ENCODE data around the gene ITGB2. TPM values are rescaled to one million over a fixed set of nuclear protein-coding genes. Genes with fewer than 3 reads are reported as not detected.
A peak's percentile ranks its signal among the peaks of the same experiment; 100 is the strongest.

ITGB2 gene
- total RNA-seq, 1 donor from 2014 or later = 0.20 TPM

DNA sequence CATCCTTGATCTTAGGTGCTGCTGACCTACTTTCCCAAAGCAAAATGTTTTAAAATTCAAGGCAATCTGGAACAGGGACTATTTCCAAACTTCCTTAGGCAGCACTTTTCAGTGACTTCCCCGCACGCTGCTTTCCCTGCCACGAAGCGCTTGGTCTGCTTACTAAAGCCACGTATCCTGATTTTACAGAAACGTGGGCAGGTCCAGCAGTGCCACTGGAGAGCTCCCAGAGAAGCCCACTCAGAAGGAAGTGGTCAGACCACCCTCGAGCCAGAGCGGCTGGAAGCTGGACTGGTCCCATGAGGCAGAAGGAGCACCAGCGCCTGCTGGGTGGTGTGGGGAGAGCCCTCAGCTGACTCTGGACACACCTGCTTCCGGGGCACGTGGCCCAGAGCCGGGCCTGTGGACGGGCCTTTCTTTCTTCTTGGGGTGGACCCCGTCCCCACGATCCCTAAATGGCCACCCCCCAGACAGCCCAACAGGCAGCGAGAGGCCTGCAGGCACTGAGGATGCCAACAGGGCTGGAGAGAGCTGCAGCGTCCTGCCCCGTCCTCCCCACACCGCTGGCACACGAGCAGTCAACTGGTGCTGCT is 70.4 kb downstream of the ITGB2 start:
- DNase-seq (ENCODE audit: low read depth in 2 of 2) = no peak

DNA sequence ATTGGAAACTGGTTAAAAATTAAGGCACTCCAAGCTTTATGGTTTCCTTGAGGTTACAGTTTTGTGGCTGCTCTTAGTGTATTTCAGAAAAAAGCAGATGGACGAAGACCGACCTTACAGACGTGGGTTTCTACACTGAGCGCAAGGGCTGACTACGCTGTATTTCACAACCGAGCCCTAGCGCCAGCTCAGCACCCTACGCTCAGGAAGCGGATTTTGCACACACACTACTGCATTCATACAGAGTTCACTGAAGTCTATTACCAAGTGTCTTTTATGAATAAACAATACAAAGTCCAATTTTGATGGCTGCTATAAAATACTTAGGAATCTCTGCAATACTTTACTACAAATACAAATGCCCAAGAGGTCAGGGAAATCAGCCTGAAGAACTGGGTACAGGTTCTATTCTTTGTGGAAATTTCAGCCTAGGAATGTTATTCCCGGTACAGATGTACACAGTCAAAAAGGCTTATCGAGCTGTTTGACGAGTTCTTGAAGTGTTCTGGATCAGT is 71.0 kb downstream of the ITGB2 start:
- DNase-seq (ENCODE audit: low read depth in 2 of 2) = no peak

DNA sequence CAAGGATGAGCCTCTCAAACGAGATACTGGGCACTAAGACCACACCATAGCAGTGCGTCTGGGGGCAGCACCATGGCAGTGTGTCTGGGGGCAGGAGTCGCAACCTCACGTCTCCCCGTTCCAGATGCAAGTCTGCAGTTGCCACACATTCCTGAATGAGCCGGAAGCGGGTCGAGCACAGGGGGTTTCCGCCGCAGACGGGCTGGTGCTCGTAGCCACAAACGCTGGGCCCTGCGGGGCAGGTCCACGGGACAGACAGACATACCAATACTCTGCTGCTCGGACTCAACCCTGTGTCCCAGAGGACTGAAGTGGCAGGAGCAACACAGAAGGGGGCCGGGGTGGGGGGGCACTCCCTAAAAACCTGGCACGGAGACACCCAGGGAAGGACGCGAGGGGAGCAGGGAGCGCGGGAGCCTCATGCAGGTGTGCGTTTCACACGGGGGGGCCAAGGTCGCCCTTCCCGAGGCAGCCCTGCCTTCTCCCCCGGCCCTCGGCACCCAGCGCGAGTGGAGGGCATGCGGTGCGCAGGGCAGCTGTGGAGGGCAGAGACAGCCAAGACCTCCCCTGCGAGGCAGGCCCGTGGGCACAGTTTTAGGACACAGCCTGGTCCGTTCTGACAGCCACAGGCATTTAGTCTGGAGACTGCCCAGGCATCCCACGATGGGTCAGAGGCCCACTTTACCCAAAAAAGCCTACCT is 71.7 kb downstream of the ITGB2 start:
- DNase-seq (ENCODE audit: low read depth in 2 of 2) = no peak

DNA sequence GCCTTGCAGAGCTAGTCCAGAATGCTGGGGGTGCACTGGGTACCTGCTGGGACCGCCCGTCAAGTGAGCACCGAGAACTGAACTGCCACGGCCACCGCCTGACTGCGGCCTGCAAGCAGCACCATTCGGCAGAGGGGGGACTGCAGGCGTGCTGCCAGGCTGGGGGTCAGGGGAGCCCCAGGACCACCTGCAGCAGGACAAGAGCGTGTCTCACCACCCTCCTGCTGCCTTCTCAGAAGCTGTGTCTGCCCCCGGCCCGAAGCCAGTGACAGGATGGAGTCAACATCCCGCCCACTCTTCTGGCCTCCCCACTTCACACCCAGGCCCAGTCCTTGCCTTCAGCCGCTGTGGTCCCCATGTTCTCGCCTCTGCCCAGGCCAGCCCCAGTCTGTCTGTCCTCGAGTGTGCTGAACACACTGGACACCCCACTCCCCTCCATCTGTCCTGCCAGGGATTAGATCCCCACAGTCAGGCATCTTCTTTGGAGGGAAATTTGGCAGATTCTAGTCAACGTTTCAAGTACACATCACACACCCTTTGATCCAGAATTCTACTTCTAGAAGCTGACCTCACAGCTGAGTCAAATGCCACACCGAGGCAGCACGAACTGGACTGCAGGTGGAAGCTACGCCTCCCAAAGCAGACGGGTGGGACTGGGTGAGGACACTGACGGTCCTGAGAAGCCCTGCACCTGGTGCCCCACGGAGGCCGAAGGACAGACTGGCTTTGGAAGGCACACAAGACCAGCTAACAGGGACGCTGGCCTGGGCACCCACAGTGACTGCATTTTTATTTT is 73.2 kb downstream of the ITGB2 start:
- DNase-seq (ENCODE audit: low read depth in 2 of 2) = no peak

DNA sequence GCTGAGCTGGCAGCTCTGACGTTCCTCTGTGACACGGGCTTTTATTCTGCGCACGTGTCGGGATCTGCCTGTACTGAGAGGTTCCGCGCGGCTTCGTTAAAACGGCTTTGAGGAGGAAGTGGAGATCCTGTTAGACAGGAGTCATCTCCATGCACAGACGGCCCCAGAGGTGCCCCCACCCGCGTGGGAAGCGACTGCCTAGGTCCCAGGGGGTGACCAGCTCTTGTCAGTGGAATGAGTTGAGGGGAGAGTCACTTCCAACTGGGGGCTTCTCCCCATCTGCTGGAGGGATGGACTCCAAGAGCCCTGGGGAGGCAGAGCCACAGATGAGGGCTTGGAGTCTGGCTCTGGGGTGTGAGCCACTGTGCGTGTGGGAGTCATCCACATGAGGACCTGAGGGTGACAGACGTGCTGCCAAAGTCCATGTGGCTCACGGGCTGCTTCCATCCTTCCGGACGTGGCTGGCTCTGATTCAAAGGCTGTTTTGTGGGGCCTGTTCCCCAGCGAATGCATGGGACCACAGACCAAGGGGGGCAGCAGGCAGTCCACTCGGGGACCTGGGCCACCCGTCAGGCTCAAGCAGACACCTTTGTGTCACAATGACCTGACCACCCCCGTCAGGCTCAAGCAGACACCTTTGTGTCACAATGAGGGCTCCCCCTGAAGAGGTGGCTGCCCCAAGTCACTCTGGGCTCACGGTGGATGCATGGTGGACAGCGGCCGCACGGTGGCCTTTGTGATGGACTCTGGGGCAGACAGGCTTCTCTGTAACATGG is 74.0 kb downstream of the ITGB2 start:
- peak; percentile 62 to 69 for DNase-seq (ENCODE audit: low read depth in 2 of 2)

DNA sequence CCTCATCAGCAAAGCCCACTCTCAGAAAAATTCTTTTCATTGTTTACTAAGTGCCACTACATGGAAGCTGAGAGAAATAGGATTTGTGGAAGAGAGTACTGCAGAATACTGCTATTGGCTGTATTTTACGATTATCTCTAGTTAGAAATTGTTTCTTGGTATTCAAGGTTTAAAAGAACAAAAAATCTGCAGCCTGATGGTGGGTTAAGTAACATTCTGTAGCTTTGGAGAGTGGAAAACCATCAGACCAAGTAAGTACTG is 74.5 kb downstream of the ITGB2 start:
- no peak for DNase-seq (ENCODE audit: low read depth in 2 of 2)

DNA sequence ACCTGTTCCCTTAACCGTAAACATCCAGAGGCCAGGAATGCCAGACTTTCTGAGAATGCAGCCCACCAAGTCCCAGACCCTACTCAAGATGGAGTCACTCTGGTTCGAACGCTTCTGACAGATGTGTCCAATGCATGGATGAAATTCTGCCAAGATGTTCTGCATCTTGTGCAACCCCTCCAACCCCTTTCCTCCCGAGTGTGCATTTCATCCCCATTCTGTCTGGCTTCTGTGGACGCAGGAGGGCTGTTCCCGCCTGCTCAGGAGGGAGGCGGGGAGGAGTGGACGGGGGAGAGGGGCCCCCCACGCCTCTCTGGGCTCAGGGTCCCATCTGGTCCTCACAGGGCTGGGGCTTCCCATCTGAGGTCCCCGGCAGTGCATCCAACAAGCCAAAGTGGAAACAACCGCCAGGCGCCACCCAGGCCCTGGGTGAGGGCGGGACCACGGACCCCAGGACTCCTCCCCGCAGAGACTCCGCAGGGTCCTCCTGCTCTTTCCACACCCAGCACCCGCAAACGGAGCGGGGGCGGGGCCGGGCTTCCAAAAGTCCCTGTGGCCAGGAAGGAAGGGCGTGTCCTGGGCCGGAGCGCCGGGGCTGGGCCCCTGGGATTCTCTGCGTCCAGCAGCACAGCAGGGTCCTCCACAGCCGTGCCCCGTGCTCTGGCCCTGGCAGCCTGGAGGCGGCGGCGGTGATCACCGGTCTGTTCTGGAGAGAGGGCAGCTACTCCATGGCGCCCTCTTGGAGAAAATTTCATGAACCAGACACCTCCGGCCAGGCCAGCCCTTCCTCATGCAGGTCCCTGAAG is 75.1 kb downstream of the ITGB2 start:
- DNase-seq (ENCODE audit: low read depth in 2 of 2) = peak; percentile 36 to 58

DNA sequence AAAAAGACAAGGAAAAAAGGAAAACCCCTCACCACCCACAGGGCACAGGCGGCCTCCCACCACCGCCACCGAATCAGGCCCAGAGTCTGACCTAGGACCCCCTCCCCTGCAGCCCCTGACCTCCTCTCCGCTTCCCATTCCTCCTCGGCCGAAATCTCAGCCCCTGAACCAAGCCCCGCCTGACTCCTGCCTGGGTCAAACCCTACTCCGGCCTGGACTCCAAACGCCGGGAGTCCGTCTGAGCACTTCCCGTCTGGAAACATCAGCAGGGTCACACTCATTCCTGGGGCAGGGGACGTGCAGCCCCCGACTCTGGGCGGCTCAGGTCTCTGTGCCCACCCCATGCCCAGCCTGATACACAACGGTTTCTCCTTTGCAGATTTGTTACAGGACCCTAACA is 76.4 kb downstream of the ITGB2 start:
- no peak for DNase-seq (ENCODE audit: low read depth in 2 of 2)

DNA sequence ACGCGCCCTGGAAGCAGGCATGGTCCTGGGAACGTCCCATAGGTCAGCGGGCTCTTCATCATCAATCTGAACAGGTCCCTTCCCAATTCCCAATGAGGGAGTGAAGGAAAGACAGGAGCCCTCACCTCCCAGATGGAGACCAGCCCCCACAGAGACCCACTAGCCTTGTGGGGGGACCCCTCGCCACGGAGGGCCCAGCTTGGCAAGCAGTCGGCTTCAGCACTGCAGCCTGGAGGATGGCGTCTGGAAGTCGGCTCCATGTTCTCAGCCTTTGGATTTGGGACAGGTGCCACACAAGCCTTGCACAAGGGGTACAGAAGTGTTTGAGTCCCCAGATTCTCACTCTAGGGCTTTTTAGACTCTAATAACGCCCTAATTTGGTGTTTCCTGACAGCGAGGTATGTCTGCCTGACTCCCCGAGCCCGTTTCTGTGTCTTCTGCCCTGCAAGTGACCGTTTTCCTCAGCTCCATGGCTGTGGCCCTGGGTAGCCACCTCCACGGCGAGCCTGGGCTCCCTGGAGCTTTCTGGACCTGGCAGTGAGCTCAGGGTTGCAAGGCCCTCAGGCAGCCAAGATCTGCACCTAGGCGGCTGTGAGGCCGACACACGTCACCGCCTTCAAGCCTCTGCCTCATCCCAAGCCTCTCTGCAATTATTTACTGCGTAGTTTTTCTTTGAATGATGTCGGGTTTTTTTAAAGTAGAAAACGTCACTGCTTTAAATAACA is 77.8 kb downstream of the ITGB2 start:
- DNase-seq (ENCODE audit: low read depth in 2 of 2) = no peak

DNA sequence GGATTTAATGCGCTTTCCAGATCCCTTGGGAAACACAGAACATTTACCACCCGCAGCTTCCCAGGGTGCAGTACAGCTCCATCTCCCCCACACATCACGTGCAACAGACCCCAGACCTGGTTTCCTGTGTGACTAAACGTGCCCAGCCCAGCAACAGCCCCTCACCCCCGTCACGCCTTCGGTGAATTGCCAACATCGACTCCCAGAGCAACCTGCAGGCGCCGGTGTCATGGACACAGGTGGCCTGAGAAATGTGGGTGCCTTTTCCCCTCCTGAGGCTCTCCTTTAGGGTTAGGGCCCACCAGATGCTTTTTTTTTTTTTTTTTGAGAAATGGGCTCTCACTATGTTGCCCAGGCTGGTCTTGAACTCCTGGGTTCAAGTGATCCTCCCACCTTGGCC is 78.6 kb downstream of the ITGB2 start:
- DNase-seq (ENCODE audit: low read depth in 2 of 2) = no peak

DNA sequence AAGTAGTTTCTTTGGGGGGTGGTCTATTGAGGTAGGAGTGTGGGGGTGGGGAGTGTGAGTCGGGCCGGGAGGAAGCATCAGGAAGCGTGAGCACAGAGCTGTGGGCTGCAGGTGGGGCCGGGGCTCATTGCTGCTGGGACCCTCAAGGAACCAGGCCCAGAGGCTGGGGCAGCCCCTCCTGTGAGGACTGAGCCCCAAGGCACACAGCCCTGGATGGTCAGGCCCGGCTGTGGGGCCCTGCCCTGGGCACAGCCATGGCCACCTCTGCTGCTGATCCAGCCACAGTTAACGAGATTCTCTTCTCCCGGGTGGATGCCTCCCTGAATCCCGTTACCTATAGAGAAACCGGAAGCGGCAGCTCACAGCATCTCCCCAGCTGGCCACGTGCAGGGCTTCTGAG is 79.9 kb downstream of the ITGB2 start:
- no peak for DNase-seq (ENCODE audit: low read depth in 2 of 2)

DNA sequence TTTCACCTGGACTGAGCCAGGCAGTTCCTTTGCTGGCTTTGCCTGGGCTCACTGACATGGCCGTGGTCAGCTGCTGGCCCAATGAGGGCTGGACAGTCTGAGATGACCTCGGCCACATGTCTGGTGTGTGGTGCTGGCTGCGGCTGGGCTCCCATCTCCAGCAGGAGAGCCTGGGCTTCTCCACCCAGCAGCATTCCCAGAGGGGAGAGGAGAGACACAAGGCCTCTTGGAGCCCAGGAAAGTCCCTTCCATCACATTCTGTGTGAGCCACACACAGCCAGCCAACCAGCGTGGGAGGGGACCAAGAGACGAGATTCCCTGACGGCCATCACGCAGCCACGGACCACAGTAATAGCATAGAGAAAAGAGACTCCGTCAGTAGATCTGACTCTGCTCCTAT is 81.7 kb downstream of the ITGB2 start:
- no peak for DNase-seq (ENCODE audit: low read depth in 2 of 2)

DNA sequence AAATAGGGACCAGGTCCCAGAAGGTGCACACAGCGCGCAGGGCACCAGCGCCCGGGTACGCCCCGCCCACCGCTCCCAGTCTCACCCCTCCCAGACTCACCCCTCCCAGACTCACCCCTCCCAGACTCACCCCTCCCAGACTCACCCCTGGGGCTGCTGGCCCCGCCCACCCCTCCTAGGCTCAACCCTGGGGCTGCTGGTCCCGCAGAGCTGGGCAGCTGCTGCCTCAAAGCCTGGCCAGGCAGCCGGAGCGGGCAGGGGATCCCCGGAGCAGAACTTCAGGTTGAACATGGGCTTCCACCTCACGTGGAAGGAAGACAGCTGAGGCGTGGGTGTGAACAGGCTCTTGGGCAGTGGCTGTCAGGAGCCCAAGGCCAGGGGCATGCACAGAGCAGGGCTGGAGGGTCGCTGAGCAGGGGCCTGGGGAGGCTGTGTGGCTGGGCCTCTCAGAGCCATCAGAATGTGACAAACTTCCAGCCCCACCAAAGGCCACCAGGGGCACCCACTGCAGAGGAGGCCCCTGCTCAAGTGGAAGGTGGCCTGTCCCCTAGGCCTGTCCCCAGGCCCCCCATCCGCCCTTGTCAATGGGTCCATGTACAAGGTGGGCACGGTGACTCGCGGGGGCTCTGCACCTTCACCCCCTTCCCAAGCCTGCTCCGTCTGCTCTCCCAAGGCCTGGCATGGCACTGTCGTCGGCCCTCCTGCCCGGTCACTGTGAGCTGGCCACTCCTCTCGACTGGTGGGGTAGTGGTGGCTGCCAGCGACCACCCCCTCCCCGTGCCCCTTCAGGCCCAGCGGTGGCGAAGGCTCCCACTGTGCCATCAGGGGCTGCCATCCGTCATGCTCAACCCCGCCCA is 82.4 kb downstream of the ITGB2 start:
- DNase-seq (ENCODE audit: low read depth in 2 of 2) = no peak

DNA sequence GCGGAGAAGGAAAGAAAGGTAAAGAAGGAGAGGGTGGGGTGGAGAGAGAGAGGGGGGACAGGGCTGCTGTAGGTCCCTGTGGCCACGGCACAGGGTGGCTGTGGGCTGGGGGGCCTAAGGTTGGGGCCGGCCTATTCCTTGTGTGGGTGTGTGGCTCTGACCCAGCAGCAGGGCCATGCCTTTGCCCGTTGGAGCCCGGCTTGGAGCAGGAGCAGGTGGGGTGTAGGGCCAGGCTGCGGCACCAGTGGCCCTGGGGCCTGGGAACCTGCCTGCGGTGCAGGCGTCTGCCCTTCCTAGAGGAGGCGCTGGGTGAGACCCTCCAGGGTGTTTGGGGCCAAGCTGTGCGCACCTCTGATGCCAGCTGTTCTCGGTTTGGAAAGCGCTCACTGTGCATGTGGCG is 83.2 kb downstream of the ITGB2 start:
- DNase-seq (ENCODE audit: low read depth in 2 of 2) = no peak

DNA sequence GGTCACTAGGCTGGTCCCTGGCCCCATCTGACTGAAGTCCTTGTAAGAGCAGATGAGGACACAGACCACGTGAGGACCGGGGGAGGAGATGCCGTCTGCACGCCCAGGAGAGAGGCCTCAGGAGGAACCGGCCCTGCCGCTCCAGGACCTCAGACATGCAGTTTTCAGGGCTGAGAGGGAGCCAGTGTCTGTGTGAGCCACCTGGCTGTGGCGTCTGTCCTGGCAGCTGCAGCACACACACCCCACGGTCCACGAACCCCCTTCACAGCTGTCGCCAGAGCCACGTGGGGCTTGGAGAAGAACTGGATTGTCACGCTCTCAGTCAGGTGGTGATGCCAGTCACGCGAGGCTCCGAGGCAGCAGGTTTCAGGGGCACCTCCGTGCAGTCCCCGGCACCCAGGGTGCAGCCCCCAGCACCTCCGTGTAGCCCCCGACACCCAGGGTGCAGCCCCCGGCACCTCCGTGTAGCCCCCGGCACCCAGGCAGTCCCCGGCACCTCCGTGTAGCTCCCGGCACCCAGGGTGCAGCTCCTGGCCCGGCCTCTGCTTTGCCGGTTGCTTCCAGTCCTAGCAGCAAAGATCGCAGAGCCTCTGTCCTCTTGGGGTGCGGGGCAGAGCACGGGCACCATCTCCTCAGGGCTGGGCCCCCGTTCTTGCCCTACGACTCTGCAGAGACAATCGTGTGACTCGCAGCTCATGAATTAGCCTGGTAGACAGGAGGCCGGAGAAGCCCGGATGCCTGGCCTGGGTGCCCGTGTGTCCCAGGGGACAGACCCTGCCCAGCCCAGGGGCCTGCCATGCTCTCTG is 83.8 kb downstream of the ITGB2 start:
- no peak for DNase-seq (ENCODE audit: low read depth in 2 of 2)

DNA sequence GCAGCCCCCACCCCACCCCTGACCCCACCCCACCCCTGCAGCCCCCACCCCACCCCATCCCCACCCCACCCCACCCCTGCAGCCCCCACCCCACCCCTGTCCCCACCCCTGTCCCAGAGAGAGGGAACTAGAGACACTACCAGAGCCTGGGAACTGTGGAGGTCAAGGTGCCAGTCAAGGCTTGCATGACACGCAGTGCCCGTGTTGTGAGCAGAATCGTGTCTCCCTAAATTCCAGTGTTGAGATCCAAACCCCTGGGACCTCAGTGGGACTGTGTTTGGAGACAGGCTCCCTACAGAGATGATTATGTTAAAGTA is 84.4 kb downstream of the ITGB2 start:
- no peak for DNase-seq (ENCODE audit: low read depth in 2 of 2)

Measured in lung microvascular endothelial cell (primary cell).